AG10803 (cell line): ENCODE data around the gene UST.
A peak's percentile ranks its signal among the peaks of the same experiment; 100 is the strongest.

Experiments used
- DNase-seq: peaks from one replicate; pipeline ENCODE4 v3.0.0; 2010; ENCODE audit warnings: low read depth
- H3K4me3 ChIP-seq: 2 replicates; pipeline ENCODE4 v1.5.1; 2011; ENCODE audit warnings: mild to moderate bottlenecking, low read length, control low read depth
- CTCF ChIP-seq: conservative IDR thresholded peaks from 2 replicates; pipeline ENCODE4 v1.5.1; 2011; ENCODE audit warnings: mild to moderate bottlenecking, low read length, control low read depth, inconsistent platforms

The UST gene

GRCh38 chr6:148932208-148932607 is 185.4 kb downstream of the UST start:
- DNase-seq: no peak
- H3K4me3 ChIP-seq: no peak overlapping the region
- TF ChIP-seq CTCF: no peak

GRCh38 chr6:148932731-148933130 is 185.9 kb downstream of the UST start:
- H3K4me3 ChIP-seq: no peak overlapping the region
- no peak for TF ChIP-seq CTCF
- peak; percentile 27 for DNase-seq

- TF ChIP-seq CTCF: no peak
- peak; percentile 52 for DNase-seq
Observed at GRCh38 chr6:148934539-148934938, 187.7 kb downstream of the UST start.

GRCh38 chr6:148934961-148935360 is 188.1 kb downstream of the UST start:
- no peak for TF ChIP-seq CTCF
- H3K4me3 ChIP-seq: no peak overlapping the region
- DNase-seq: peak; percentile 72

More at GRCh38 chr6:148934539-148934938, 187.7 kb downstream of the UST start:
- no peak overlapping the region for H3K4me3 ChIP-seq

GRCh38 chr6:148935705-148936435 is 189.0 kb downstream of the UST start:
- no peak overlapping the region for H3K4me3 ChIP-seq
- TF ChIP-seq CTCF: no peak
- peak; percentile 46 for DNase-seq

- DNase-seq: peak; percentile 84
- H3K4me3 ChIP-seq: no peak overlapping the region
- no peak for TF ChIP-seq CTCF
Observed at GRCh38 chr6:148943451-148943850, 196.6 kb downstream of the UST start.

GRCh38 chr6:148944608-148945007 is 197.8 kb downstream of the UST start:
- H3K4me3 ChIP-seq: no peak overlapping the region
- no peak for DNase-seq
- no peak for TF ChIP-seq CTCF
